Spleen (tissue), 11 donors: ENCODE measurements around the gene NAT8L. TPM values are rescaled to one million over a fixed set of nuclear protein-coding genes. Genes with fewer than 3 reads are reported as not detected.

Experiments
- DNase-seq: peaks from one replicate; pipeline ENCODE4 v3.0.0-alpha.2; 2020
- H3K27ac ChIP-seq, 8 donors: fragments of 200-600 bp; sonication (generic) in 7 of 8; 1 replicate in 4 of 8; 2 replicates in 4 of 8; pipeline versions ENCODE4 v1.5.0 to v1.8.0; 2016 to 2021; ENCODE audit warnings: inconsistent platforms in 4 of 8, mild to moderate bottlenecking in 4 of 8, moderate library complexity in 1 of 8
- H3K27me3 ChIP-seq, 7 donors: fragments of 200-600 bp; sonication (generic) in 6 of 7; replicated peaks in 1 of 7; 1 replicate in 4 of 7; 2 replicates in 3 of 7; pipeline versions ENCODE4 v1.5.0 to v1.8.0; 2016 to 2021; ENCODE audit warnings: inconsistent platforms in 3 of 7, mild to moderate bottlenecking in 1 of 7
- H3K36me3 ChIP-seq, 6 donors: fragments of 200-600 bp; sonication (generic) in 5 of 6; 1 replicate in 4 of 6; 2 replicates in 2 of 6; pipeline versions ENCODE4 v1.5.0 to v1.8.0; 2016 to 2021; ENCODE audit warnings: inconsistent platforms in 2 of 6
- H3K4me1 ChIP-seq, 6 donors: fragments of 200-600 bp; sonication (generic) in 5 of 6; 1 replicate in 3 of 6; 2 replicates in 3 of 6; pipeline versions ENCODE4 v1.5.0 to v1.8.0; 2016 to 2021; ENCODE audit warnings: inconsistent platforms in 3 of 6
- H3K4me3 ChIP-seq, 8 donors: fragments of 200-600 bp; sonication (generic) in 7 of 8; 1 replicate in 4 of 8; 2 replicates in 4 of 8; pipeline versions ENCODE4 v1.5.0 to v1.8.0; 2016 to 2021; ENCODE audit warnings: inconsistent platforms in 4 of 8, mild to moderate bottlenecking in 4 of 8, moderate library complexity in 2 of 8
- H3K9me3 ChIP-seq, 8 donors: fragments of 200-600 bp; sonication (generic) in 7 of 8; 1 replicate in 4 of 8; 2 replicates in 4 of 8; pipeline versions ENCODE4 v1.5.0 to v1.8.0; 2016 to 2021; ENCODE audit warnings: inconsistent platforms in 4 of 8
- CTCF ChIP-seq, 11 experiments: fragments of 200-600 bp in 7 of 11; fragments of 450-650 bp in 4 of 11; sonication (generic) in 4 of 11; IDR thresholded peaks in 8 of 11; conservative IDR thresholded peaks in 3 of 11; 1 replicate in 7 of 11; 2 replicates in 4 of 11; pipeline versions ENCODE4 v1.4.0 to v1.8.0; 2016 to 2021; ENCODE audit warnings: antibody characterized with exemption in 11 of 11, inconsistent platforms in 4 of 11, mild to moderate bottlenecking in 1 of 11
- POLR2A ChIP-seq, 3 donors: fragments of 450-650 bp; IDR thresholded peaks; one replicate each; pipeline ENCODE4 v1.5.1; 2017; ENCODE audit warnings: antibody characterized with exemption in 3 of 3, mild to moderate bottlenecking in 1 of 3
- POLR2AphosphoS5 ChIP-seq, 3 donors: sonication (generic); formaldehyde crosslinking; IDR thresholded peaks; one replicate each; pipeline ENCODE4 v1.5.1; 2017; ENCODE audit warnings: antibody characterized with exemption in 3 of 3
- WGBS, 5 donors: extraction: QIAGEN DNeasy Blood & Tissue Kit in 3 of 5; methylation state at CpG; one replicate each; pipeline versions ENCODE4 v1.1.5 to v1.1.7; 2013 to 2018; 5-methylcytosine and 5-hydroxymethylcytosine counted together
- intact Hi-C: fragments of 100-400 bp; cut with DNase I; formaldehyde crosslinking; loops from one replicate; pipeline ENCODE4 v1.15.0; 2023; ENCODE audit warnings: low total_unique reads
- polyA plus RNA-seq, 3 donors: library from polyadenylated mRNA; stranded (reverse); fragments of 200-250 nt; gene quantifications; one replicate each; pipeline ENCODE4 v1.2.1, GENCODE V29; 2013
- total RNA-seq, 7 donors: library from RNA; depleted of rRNA in 3 of 7; stranded (reverse); fragments of >200 nt in 3 of 7; fragmentation: NEBNext Ultra II Directional in 4 of 7; extraction: Animal tissue kit (Norgen Biotek cat#: 25700) in 4 of 7; gene quantifications; one replicate each; pipeline versions ENCODE4 v1.1.0 to v1.2.1, GENCODE V29; 2016 to 2021
- donor health status: healthy with polysubstance abuse.
- donor health status: DM: no; HTN: no; CAD: no; lungs with moderate emphysema.
- donor health status: DM: no; HTN: no; CAD: no.
- donor health status: Bipolar disorder and iron deficiency.
- donor health status: healthy.
- donor health status: DM: no; HTN: no; CAD: no.
- donor health status: DM: yes; HTN: yes; CAD: no.

NAT8L gene
- total and polyA plus RNA-seq, 10 donors = 0.13 to 3.1 (median 0.72) TPM

- intact Hi-C loops = no loop called here
These were observed 26.4 kb downstream of the NAT8L start for GRCh38 chr4:2085496-2085901.

GRCh38 chr4:2087170-2087569, 28.0 kb downstream of the NAT8L start:
- peaks cover 0 to 13% (median 6%) of the 10 kb centered on the region in 8 donors for H3K9me3 ChIP-seq
- no peak overlapping the region for H3K27ac ChIP-seq
- TF ChIP-seq POLR2AphosphoS5 (IDR thresholded peaks at IDR 0.05) = no peak
- DNase-seq = no peak
- H3K4me1 ChIP-seq = no peaks in the 10 kb centered on the region
- H3K27me3 ChIP-seq = no peaks in the 10 kb centered on the region
- no peak overlapping the region for H3K4me3 ChIP-seq
- intact Hi-C loops = no loop called here
- no peaks in the 10 kb centered on the region for H3K36me3 ChIP-seq

More at GRCh38 chr4:2085496-2085901, 26.4 kb downstream of the NAT8L start:
- peaks cover 0 to 13% (median 6%) of the 10 kb centered on the region in 8 donors for H3K9me3 ChIP-seq
- TF ChIP-seq CTCF (IDR thresholded peaks at IDR 0.05 in 8 of 11, conservative IDR thresholded peaks at IDR 0.05 in 3 of 11) (no peak), POLR2AphosphoS5 (IDR thresholded peaks at IDR 0.05) (no peak), POLR2A (IDR thresholded peaks at IDR 0.05) (no peak)
- no peaks in the 10 kb centered on the region for H3K27me3 ChIP-seq
- H3K4me3 ChIP-seq = no peak overlapping the region
- H3K27ac ChIP-seq = no peak overlapping the region
- no peaks in the 10 kb centered on the region for H3K4me1 ChIP-seq
- DNase-seq = peak; percentile 32
- 86 to 95% (median 91%) methylated on average over 6 to 8 of the region's 8 CpGs for WGBS, 5 donors
- H3K36me3 ChIP-seq = no peaks in the 10 kb centered on the region

- H3K36me3 ChIP-seq = no peaks in the 10 kb centered on the region
- TF ChIP-seq POLR2A (IDR thresholded peaks at IDR 0.05) (no peak), POLR2AphosphoS5 (IDR thresholded peaks at IDR 0.05) (no peak), CTCF (IDR thresholded peaks at IDR 0.05 in 8 of 11, conservative IDR thresholded peaks at IDR 0.05 in 3 of 11) (no peak)
- whole genome bisulfite sequencing, 5 donors = 72 to 93% (median 81%) methylated on average over 1 of the region's 1 CpG
- H3K27ac ChIP-seq = no peak overlapping the region
- no peak for DNase-seq
- peaks cover 0 to 4% (median 0%) of the 10 kb centered on the region in 7 donors for H3K27me3 ChIP-seq
- no peaks in the 10 kb centered on the region for H3K4me1 ChIP-seq
- H3K9me3 ChIP-seq = peaks cover 0 to 13% (median 6%) of the 10 kb centered on the region in 8 donors
- intact Hi-C loops = no loop called here
- no peak overlapping the region for H3K4me3 ChIP-seq
These were observed 30.1 kb downstream of the NAT8L start for GRCh38 chr4:2089222-2089621.

GRCh38 chr4:2090642-2091041, 31.5 kb downstream of the NAT8L start:
- H3K36me3 ChIP-seq = no peaks in the 10 kb centered on the region
- TF ChIP-seq POLR2A (IDR thresholded peaks at IDR 0.05) (no peak), POLR2AphosphoS5 (IDR thresholded peaks at IDR 0.05) (no peak), CTCF (IDR thresholded peaks at IDR 0.05 in 8 of 11, conservative IDR thresholded peaks at IDR 0.05 in 3 of 11) (no peak)
- no peak overlapping the region for H3K27ac ChIP-seq
- H3K27me3 ChIP-seq = peaks cover 0 to 4% (median 0%) of the 10 kb centered on the region in 7 donors
- H3K4me3 ChIP-seq = no peak overlapping the region
- no peaks in the 10 kb centered on the region for H3K4me1 ChIP-seq
- intact Hi-C loops = no loop called here
- no peak for DNase-seq
- H3K9me3 ChIP-seq = peaks cover 0 to 16% (median 6%) of the 10 kb centered on the region in 8 donors
- WGBS, 5 donors = 89 to 100% (median 95%) methylated on average over 1 of the region's 1 CpG
